NCI-H69 (cell line): Measurements from ENCODE around the gene SHISA7.

ENCODE experiments used
- DNase-seq: peaks from one replicate; lab custom pipeline; 2025; lab: John Stamatoyannopoulos, UW

Gene SHISA7

DNA sequence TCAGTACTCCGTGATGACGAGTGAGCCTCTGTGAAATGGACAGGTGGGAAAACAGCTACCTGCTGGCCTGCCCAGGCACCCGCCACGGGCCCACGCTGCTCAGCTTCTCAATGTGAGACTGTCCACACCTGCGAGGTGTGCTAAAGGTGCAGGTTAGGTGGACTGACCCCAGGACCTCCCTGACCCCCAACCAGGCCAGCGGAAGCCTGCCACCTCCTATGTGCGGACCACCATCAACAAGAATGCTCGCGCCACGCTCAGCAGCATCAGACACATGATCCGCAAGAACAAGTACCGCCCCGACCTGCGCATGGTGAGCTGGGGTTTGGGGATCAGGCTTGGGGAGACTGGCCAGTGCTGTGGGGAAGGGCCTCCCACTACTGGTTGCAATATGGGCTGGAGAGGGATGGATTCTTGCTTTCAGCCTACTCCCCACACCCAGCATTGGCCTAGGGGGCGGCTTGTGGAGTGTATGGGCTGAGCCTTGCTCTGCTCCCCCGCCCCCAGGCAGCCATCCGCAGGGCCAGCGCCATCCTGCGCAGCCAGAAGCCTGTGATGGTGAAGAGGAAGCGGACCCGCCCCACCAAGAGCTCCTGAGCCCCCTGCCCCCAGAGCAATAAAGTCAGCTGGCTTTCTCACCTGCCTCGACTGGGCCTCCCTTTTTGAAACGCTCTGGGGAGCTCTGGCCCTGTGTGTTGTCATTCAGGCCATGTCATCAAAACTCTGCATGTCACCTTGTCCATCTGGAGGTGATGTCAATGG, 55.2 kb downstream of the SHISA7 start:
- no peak for DNase-seq

- DNase-seq: no peak
Observed at GRCh38 chr19:55386493-55386971, 56.6 kb downstream of the SHISA7 start.

- peak; percentile 99 for DNase-seq
Observed at GRCh38 chr19:55385724-55386492, 57.2 kb downstream of the SHISA7 start, which contains the start of gene RPL28. Gene RPL28, plus strand, starts transcription at chr19:55385932. Its CDS starts 426 bp downstream, at chr19:55386358.

GRCh38 chr19:55384920-55385723, 58.0 kb downstream of the SHISA7 start:
- DNase-seq: peak; percentile 98

- DNase-seq: peak; percentile 80
Observed at GRCh38 chr19:55384131-55384919, 58.8 kb downstream of the SHISA7 start, which contains the start of gene TMEM238. Gene TMEM238, minus strand, starts transcription at chr19:55384292. Its CDS starts 33 bp downstream, at chr19:55384259.

GRCh38 chr19:55383279-55384130, 59.6 kb downstream of the SHISA7 start:
- peak; percentile 81 for DNase-seq

- DNase-seq: no peak
Observed at GRCh38 chr19:55382522-55383054, 60.5 kb downstream of the SHISA7 start.

GRCh38 chr19:55382013-55382412, 61.1 kb downstream of the SHISA7 start:
- DNase-seq: no peak

DNA sequence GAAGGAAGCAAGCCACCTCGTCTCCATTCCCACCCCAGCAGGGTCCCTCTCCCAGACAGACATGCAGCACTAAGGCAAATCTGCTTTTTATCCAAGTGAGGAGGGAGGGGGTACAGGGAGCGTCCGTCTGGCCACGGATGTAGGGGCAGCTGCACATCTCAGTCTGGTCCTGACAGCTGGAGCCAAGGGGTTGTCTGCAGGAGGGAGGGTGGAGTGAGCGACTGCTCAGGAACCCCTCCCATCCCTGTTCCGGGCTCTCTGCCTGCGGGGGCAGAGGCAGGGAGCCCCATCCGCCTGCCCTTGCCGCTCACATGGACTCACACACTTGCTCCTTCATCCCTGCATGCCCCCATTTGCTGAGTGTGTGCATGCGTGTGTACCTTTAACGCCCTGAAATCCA, 63.9 kb downstream of the SHISA7 start:
- DNase-seq: peak; percentile 28
